Mucosa of rectum (tissue), 2 donors: ENCODE results near the gene SHANK1.
"Not testable (repeated sequence)": the region's sequence is repeated elsewhere in the genome, so short reads cannot be mapped to it uniquely, and the experiment has no call there.

Experiments used
- H3K27ac ChIP-seq, 2 donors: one replicate each; pipeline ENCODE4 v1.7.0; 2013; ENCODE audit warnings: inconsistent platforms in 2 of 2, low read depth in 2 of 2, low read length in 2 of 2
- H3K27me3 ChIP-seq, 2 donors: one replicate each; pipeline ENCODE4 v1.7.0; 2013; ENCODE audit warnings: low read length in 2 of 2; ENCODE audit not compliant: control insufficient read depth in 2 of 2, insufficient read depth in 2 of 2
- H3K36me3 ChIP-seq, 2 donors: one replicate each; pipeline ENCODE4 v1.7.0; 2013; ENCODE audit warnings: low read length in 2 of 2; ENCODE audit not compliant: control insufficient read depth in 2 of 2, insufficient read depth in 2 of 2
- H3K4me1 ChIP-seq, 2 donors: one replicate each; pipeline ENCODE4 v1.7.0; 2013; ENCODE audit warnings: low read length in 2 of 2, mild to moderate bottlenecking in 1 of 2; ENCODE audit not compliant: control insufficient read depth in 2 of 2, insufficient read depth in 2 of 2
- H3K4me3 ChIP-seq, 2 donors: one replicate each; pipeline ENCODE4 v1.7.0; 2013; ENCODE audit warnings: low read length in 2 of 2
- H3K9ac ChIP-seq, 2 donors: one replicate each; pipeline ENCODE4 v1.7.0; 2013; ENCODE audit warnings: low read length in 2 of 2, low read depth in 1 of 2, mild to moderate bottlenecking in 1 of 2
- H3K9me3 ChIP-seq, 2 donors: one replicate each; pipeline ENCODE4 v1.7.0; 2013; ENCODE audit warnings: low read length in 2 of 2; ENCODE audit not compliant: control insufficient read depth in 2 of 2
- donor health status: healthy.
- donor health status: Normal muscosa, but diverticular disease.

SHANK1 gene

DNA sequence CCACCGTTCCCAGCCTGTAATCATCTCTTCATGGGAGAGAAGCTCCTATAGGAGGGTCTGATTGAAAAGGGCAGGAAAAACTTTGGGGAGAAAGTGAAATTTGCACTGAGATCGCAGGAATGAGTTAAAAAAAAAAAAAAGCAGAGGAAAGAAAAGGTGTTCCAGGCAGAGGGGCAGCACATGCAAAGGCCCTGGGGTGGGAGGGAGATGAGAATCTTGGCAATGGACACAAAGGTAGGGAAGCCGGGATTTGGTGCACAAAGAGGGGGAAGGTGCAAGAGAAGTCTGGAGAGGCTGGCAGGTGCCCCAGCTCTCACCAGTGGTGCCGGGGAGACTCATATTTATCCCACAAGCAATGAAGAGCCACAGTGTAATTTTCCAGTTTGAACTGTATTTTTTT is 34.3 kb upstream of the SHANK1 start:
- peaks cover 2% of the 10 kb centered on the region in 2 donors for H3K27me3 ChIP-seq

DNA sequence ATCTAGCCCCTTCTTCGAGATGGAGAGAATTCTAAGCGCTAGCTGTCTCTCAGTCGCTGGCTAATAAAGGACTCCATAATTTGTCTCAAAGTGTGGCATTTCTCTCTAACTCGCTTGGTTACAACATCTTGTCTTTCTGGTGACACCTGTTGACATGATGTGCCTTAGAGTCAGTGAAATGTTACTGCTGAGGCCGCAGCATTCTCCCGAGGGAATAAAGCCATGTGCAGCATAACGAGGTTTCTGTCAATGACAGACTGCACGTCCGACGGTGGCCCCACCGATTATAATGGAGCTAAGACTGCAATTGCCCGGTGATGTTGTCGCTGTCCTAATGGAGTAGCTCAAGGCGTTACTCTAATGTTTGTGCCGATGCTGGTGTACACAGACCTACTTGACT is 30.4 kb upstream of the SHANK1 start:
- Histone ChIP-seq H3K4me3 (no peak overlapping the region), H3K27ac (no peak overlapping the region), H3K4me1 (no peaks in the 10 kb centered on the region), H3K9me3 (no peaks in the 10 kb centered on the region), H3K9ac (no peak overlapping the region), H3K27me3 (peaks cover 2% of the 10 kb centered on the region in 2 donors), H3K36me3 (no peaks in the 10 kb centered on the region)

More for the DNA sequence above, 34.3 kb upstream of the SHANK1 start:
- H3K36me3 ChIP-seq: no peaks in the 10 kb centered on the region
- H3K9ac ChIP-seq: no peak overlapping the region
- H3K9me3 ChIP-seq: no peaks in the 10 kb centered on the region
- no peaks in the 10 kb centered on the region for H3K4me1 ChIP-seq
- no peak overlapping the region for H3K4me3 ChIP-seq
- H3K27ac ChIP-seq: no peak overlapping the region

DNA sequence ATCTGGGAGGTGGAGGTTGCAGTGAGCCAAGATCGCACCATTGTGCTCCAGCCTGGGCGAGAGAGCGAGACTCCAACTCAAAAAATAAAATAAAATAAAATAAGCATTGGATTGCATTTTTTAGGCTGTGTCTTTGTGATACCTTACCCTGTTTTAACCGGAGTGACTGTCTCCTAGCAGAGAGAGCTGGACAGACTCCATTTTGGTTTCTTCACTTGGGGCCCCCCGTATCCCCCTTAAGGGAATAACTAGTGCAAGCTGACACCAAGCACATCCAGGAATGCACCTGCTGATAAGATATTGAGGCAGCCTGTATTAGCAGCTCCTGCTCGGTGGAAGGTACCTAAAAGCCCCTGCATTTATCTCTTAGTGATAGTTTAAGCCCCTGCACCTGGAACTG is 29.9 kb upstream of the SHANK1 start:
- Histone ChIP-seq H3K27ac (no peak overlapping the region), H3K9ac (no peak overlapping the region), H3K4me3 (no peak overlapping the region), H3K27me3 (peaks cover 0 to 2% of the 10 kb centered on the region in 2 donors), H3K36me3 (no peaks in the 10 kb centered on the region), H3K4me1 (no peaks in the 10 kb centered on the region), H3K9me3 (no peaks in the 10 kb centered on the region)

DNA sequence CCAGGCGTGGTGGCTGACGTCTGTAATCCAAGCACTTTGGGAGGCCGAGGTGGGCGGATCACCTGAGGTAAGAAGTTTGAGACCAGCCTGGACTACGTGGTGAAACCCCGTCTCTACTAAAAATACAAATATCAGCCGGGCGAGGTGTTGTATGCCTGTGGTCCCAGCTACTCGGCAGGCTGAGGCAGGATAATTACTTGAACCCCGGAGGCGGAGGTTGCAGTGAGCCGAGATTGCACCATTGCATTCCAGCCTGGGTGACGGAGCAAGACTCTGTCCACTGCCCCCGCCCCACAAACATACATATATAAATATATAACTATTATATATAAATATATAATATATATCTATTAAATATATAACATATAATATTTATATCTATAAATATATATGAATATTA is 27.5 kb upstream of the SHANK1 start:
- H3K9ac ChIP-seq, H3K9me3 ChIP-seq, H3K36me3 ChIP-seq, H3K27me3 ChIP-seq, H3K27ac ChIP-seq, H3K4me3 ChIP-seq, H3K4me1 ChIP-seq: not testable (repeated sequence)

DNA sequence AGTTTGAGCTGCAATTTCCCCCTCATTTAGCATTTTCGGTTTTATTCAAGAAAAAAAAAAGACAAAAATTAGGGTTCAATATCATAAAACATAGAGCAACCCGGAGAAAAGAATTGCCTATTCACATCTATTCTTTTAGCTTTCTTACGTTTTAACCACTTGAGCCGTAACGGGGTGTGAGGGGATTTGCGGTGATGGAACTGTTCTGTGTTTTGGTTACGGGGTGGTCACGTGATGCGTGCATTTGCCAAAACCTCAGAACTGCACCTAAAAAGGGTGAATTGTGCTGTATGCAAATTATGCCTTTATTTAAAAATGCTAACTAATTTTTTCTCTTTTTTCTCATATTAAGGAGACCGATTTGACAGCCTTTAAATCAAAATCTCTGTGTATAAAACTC is 25.6 kb upstream of the SHANK1 start:
- Histone ChIP-seq H3K4me3 (no peak overlapping the region), H3K36me3 (no peaks in the 10 kb centered on the region), H3K27ac (no peak overlapping the region), H3K9ac (no peak overlapping the region), H3K4me1 (no peaks in the 10 kb centered on the region), H3K9me3 (no peaks in the 10 kb centered on the region), H3K27me3 (peaks cover 3 to 9% of the 10 kb centered on the region in 2 donors)

DNA sequence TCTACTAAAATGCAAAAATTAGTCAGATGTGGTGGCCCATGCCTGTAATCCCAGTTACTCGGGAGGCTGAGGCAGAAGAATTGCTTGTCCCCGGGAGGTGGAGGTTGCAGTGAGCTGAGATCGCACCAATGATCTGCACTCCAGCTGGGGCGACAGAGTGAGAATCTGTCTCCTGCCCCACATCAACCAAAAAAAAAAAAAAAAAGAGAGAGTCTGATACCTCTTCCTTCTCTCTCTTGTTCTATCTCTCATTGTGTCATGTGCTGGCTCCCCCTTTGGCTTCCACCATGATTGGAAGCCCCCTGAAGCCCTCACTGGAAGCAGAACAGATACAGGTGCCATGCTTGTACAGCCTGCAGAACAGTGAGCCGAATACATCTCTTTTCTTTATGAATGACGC is 23.9 kb upstream of the SHANK1 start:
- no peaks in the 10 kb centered on the region for H3K4me1 ChIP-seq
- no peak overlapping the region for H3K27ac ChIP-seq
- no peak overlapping the region for H3K4me3 ChIP-seq
- peaks cover 4 to 12% of the 10 kb centered on the region in 2 donors for H3K27me3 ChIP-seq
- no peaks in the 10 kb centered on the region for H3K9me3 ChIP-seq
- H3K36me3 ChIP-seq: no peaks in the 10 kb centered on the region
- no peak overlapping the region for H3K9ac ChIP-seq

DNA sequence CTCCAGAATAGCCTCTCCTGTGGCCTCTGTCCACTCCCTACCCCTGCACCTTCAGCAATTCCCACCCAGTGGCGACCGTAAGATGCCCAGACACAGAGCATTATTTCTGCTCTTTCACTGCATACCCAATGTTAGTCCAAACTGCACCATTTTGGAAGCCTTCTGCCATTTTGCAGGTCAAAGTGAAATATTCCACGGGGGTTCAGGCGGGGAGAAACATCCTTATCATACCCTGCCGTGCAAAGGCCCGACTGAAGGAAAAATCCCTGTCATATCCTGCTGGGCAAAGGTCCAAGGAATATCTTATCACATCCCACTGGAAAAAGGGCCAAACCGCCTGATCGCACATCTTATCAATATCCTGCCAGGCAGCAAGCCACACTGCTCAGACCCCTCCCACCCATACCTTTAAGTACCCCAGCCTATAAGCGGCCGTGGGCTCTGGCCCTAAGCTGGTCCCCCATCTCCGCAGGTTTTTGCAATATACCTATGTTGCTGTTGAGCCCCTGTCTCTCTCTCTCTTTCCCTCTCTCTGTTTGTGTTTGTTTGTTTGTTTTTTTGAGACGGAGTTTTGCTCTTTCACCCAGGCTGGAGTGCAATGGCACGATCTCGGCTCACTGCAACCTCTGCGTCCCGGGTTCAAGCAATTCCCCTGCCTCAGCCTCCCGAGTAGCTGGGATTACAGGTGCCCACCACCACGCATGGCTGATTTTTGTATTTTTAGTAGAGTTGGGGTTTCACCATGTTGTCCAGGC is 21.8 kb upstream of the SHANK1 start:
- peaks cover 4 to 14% of the 10 kb centered on the region in 2 donors for H3K27me3 ChIP-seq
- no peaks in the 10 kb centered on the region for H3K36me3 ChIP-seq
- H3K9ac ChIP-seq: no peak overlapping the region
- H3K4me1 ChIP-seq: no peaks in the 10 kb centered on the region
- H3K9me3 ChIP-seq: no peaks in the 10 kb centered on the region
- H3K27ac ChIP-seq: no peak overlapping the region
- H3K4me3 ChIP-seq: no peak overlapping the region

DNA sequence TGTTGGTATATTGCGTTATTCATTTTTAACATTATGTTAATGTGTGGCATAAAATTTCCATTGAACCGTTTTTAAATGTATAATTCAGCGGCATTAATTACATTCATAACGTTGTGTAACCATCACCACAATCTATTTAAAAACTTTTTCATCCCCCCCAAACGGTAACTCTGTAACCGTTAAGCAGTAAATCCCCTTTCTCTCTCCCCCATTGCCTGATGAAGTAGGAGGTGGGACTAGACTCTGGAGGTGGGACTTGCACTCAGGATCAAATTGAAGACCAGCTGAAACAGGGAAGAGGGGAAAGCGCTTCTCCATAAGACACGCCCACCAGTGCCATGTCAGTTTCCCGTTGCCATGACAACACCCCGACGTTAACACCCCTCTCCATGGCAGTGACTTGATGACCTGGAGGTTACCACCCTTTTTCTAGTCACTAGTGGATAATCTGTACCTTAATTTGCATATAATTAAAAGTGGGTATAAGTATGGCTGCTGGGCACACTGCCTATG is 20.4 kb upstream of the SHANK1 start:
- Histone ChIP-seq H3K4me3 (no peak overlapping the region), H3K4me1 (no peaks in the 10 kb centered on the region), H3K36me3 (no peaks in the 10 kb centered on the region), H3K27ac (no peak overlapping the region), H3K9me3 (no peaks in the 10 kb centered on the region), H3K27me3 (peaks cover 4 to 14% of the 10 kb centered on the region in 2 donors), H3K9ac (no peak overlapping the region)

DNA sequence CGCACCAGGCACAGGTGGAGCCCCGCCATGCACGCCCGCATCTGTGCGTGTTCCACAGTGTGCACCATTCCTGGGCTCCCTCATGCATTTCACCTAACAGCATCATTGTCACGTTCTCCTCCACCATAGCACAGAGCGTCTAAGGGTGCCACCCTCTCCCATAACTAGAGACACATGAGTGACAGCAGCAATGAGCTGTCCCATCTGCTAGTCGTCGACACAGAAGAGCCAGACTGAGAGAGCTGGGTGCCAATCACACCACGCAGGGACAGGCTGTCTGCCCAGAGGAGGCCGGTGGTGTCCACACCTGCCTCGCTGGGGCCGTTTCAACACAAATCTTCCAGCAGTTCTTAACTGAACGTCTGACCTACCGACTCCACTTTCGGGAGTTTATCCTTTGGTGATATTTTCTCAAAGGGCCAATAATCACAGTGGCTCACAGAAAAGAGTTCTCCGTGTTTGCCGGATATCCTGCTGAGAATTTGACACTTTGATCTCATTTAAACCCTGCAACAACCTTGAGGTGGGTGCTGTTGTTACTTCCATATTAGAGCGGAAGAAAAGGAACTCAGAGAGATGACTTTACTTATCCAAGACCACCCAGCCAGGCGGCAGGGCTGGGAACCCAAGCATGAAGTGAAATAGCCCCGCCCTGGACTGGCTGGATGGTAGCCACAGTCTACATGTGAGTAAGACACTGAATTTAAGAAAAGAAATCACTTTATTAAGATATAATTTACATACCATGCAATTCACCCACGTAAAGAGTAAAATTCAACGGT is 19.7 kb upstream of the SHANK1 start:
- Histone ChIP-seq H3K27ac (no peak overlapping the region), H3K4me1 (no peaks in the 10 kb centered on the region), H3K4me3 (no peak overlapping the region), H3K36me3 (no peaks in the 10 kb centered on the region), H3K27me3 (peaks cover 4 to 14% of the 10 kb centered on the region in 2 donors), H3K9me3 (no peaks in the 10 kb centered on the region), H3K9ac (no peak overlapping the region)

DNA sequence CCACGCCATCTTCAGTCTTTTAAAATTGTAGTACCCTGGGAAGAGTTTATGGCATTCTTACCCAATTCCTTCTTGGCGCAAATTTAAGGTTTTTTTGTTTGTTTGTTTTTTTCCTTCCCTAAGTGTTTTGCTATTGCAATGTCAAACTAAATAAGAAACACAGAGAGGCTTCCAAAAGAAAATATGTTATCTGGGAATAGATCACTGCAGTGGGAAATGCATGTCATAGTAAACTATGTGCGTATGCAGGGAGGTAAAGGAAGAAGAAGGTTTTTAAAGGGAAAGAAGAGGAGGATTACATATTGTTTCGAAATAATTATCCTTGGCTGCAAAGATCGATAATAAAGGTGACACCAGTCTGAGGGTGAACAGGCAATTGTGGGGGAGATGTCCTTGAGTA is 16.7 kb upstream of the SHANK1 start:
- Histone ChIP-seq H3K4me1 (no peaks in the 10 kb centered on the region), H3K27me3 (peaks cover 4 to 10% of the 10 kb centered on the region in 2 donors), H3K27ac (no peak overlapping the region), H3K9me3 (no peaks in the 10 kb centered on the region), H3K4me3 (no peak overlapping the region), H3K9ac (no peak overlapping the region), H3K36me3 (no peaks in the 10 kb centered on the region)
